Liver (tissue), 9 donors: Measurements from ENCODE around the gene GJD3. TPM values are rescaled to one million over a fixed set of nuclear protein-coding genes. Genes with fewer than 3 reads are reported as not detected.

ENCODE experiments used
- DNase-seq: peaks from one replicate; pipeline ENCODE4 v3.0.0-alpha.2; 2017; ENCODE audit warnings: low spot score
- H3K27ac ChIP-seq, 2 donors: one replicate each; pipeline ENCODE4 v1.7.0; 2013; ENCODE audit warnings: inconsistent platforms in 2 of 2, low read length in 2 of 2, control low read depth in 1 of 2, low read depth in 1 of 2, mild to moderate bottlenecking in 1 of 2
- H3K27me3 ChIP-seq, 4 donors: one replicate each; pipeline versions ENCODE4 v1.6.1 to v1.7.0; 2013; ENCODE audit warnings: low read length in 3 of 4, inconsistent platforms in 1 of 4, mild to moderate bottlenecking in 1 of 4, moderate library complexity in 1 of 4; ENCODE audit not compliant: control insufficient read depth in 4 of 4, insufficient read depth in 4 of 4
- H3K36me3 ChIP-seq, 4 donors: one replicate each; pipeline versions ENCODE4 v1.6.1 to v1.7.0; 2013; ENCODE audit warnings: low read length in 3 of 4, mild to moderate bottlenecking in 3 of 4, low read depth in 1 of 4, moderate library complexity in 1 of 4; ENCODE audit not compliant: control insufficient read depth in 4 of 4, insufficient read depth in 3 of 4
- H3K4me1 ChIP-seq, 4 donors: one replicate each; pipeline versions ENCODE4 v1.6.1 to v1.7.0; 2013; ENCODE audit warnings: low read length in 3 of 4, mild to moderate bottlenecking in 3 of 4, moderate library complexity in 1 of 4; ENCODE audit not compliant: control insufficient read depth in 4 of 4, insufficient read depth in 4 of 4
- H3K4me3 ChIP-seq, 3 donors: one replicate each; pipeline versions ENCODE4 v1.6.1 to v1.7.0; 2013; ENCODE audit warnings: low read length in 3 of 3, control low read depth in 1 of 3, low read depth in 1 of 3, mild to moderate bottlenecking in 1 of 3
- H3K9ac ChIP-seq, 2 donors: one replicate each; pipeline ENCODE4 v1.7.0; 2013; ENCODE audit warnings: low read length in 2 of 2, mild to moderate bottlenecking in 2 of 2, moderate library complexity in 2 of 2, control low read depth in 1 of 2, low read depth in 1 of 2
- H3K9me3 ChIP-seq, 4 donors: one replicate each; pipeline versions ENCODE4 v1.6.1 to v1.7.0; 2013; ENCODE audit warnings: low read length in 3 of 4; ENCODE audit not compliant: control insufficient read depth in 4 of 4
- ATF3 ChIP-seq: IDR thresholded peaks from 2 replicates; pipeline ENCODE4 v1.6.1; 2016; ENCODE audit warnings: antibody characterized with exemption
- CTCF ChIP-seq: fragments of 150-350 bp; IDR thresholded peaks from 2 replicates; pipeline ENCODE4 v1.5.1; 2017; ENCODE audit warnings: improper control_type of control experiment, low read depth, low read length; ENCODE audit not compliant: missing input control
- EGR1 ChIP-seq, 2 donors: IDR thresholded peaks; 2 replicates each; pipeline ENCODE4 v1.6.1; 2016 to 2018; ENCODE audit warnings: antibody characterized with exemption in 2 of 2, low read depth in 2 of 2
- FOXA1 ChIP-seq: IDR thresholded peaks from 2 replicates; pipeline ENCODE4 v1.6.1; 2016; ENCODE audit warnings: antibody characterized with exemption
- FOXA2 ChIP-seq: IDR thresholded peaks from 2 replicates; pipeline ENCODE4 v1.6.1; 2016; ENCODE audit warnings: antibody characterized with exemption
- GABPA ChIP-seq, 2 donors: IDR thresholded peaks in 1 of 2; conservative IDR thresholded peaks in 1 of 2; 2 replicates each; pipeline ENCODE4 v1.6.1; 2016; ENCODE audit warnings: antibody characterized with exemption in 2 of 2, mild to moderate bottlenecking in 1 of 2, moderate library complexity in 1 of 2
- HNF4G ChIP-seq: IDR thresholded peaks from 2 replicates; pipeline ENCODE4 v1.6.1; 2016; ENCODE audit warnings: antibody characterized with exemption
- JUND ChIP-seq, 2 donors: IDR thresholded peaks; 2 replicates each; pipeline ENCODE4 v1.6.1; 2016; ENCODE audit warnings: antibody characterized with exemption in 2 of 2
- MAX ChIP-seq: IDR thresholded peaks from 2 replicates; pipeline ENCODE4 v1.6.1; 2016; ENCODE audit warnings: antibody characterized with exemption
- NR2F2 ChIP-seq: IDR thresholded peaks from 2 replicates; pipeline ENCODE4 v1.6.1; 2016; ENCODE audit warnings: antibody characterized with exemption
- REST ChIP-seq: IDR thresholded peaks from 2 replicates; pipeline ENCODE4 v1.6.1; 2016; ENCODE audit warnings: antibody characterized with exemption, mild to moderate bottlenecking
- RXRA ChIP-seq, 2 donors: IDR thresholded peaks; 2 replicates each; pipeline ENCODE4 v1.6.1; 2017 to 2018; ENCODE audit warnings: antibody characterized with exemption in 2 of 2, mild to moderate bottlenecking in 1 of 2
- SP1 ChIP-seq: IDR thresholded peaks from 2 replicates; pipeline ENCODE4 v1.6.1; 2018; ENCODE audit warnings: antibody characterized with exemption, mild to moderate bottlenecking
- TAF1 ChIP-seq: conservative IDR thresholded peaks from 2 replicates; pipeline ENCODE4 v1.6.1; 2016; ENCODE audit warnings: antibody characterized with exemption, mild to moderate bottlenecking
- ZBTB33 ChIP-seq: IDR thresholded peaks from 2 replicates; pipeline ENCODE4 v1.6.1; 2016; ENCODE audit warnings: antibody characterized with exemption
- WGBS: extraction: QIAGEN DNeasy Blood & Tissue Kit; methylation state at CpG from one replicate; pipeline ENCODE4 v1.1.7; 2013; 5-methylcytosine and 5-hydroxymethylcytosine counted together
- polyA plus RNA-seq, 2 donors: library from polyadenylated mRNA; stranded (reverse) in 1 of 2; unstranded in 1 of 2; fragments of 200-250 nt in 1 of 2; fragments of >200 nt in 1 of 2; fragmentation: Nextera tagmentation in 1 of 2; extraction: Ambion mirVana in 1 of 2; gene quantifications; one replicate each; pipeline versions ENCODE4 v1.2.1 to v1.2.3, GENCODE V29; 2013 to 2015
- total RNA-seq, 2 donors: library from RNA; depleted of rRNA; stranded (reverse); fragments of >200 nt; gene quantifications; one replicate each; pipeline ENCODE4 v1.2.3, GENCODE V29; 2014
- donor health status: healthy.
- donor health status: healthy.
- donor health status: healthy.
- donor health status: healthy.
- donor health status: healthy.

The GJD3 gene
- total and polyA plus RNA-seq, 4 donors: 0.47 to 0.59 (median 0.48) TPM; not detected in 1

- TF ChIP-seq JUND (IDR thresholded peaks at IDR 0.05): peak in 1 of 2 donors; percentile 19
- no peak for TF ChIP-seq FOXA2
- TF ChIP-seq HNF4G: no peak
- no peak for TF ChIP-seq TAF1
- TF ChIP-seq ATF3: no peak
- TF ChIP-seq FOXA1: no peak
- no peak for TF ChIP-seq NR2F2
Measured at GRCh38 chr17:40316571-40317344, 47.8 kb downstream of the GJD3 start (continued).

- Histone ChIP-seq H3K4me1 (peaks cover 45 to 83% (median 74%) of the 10 kb centered on the region in 4 donors), H3K4me3 (no peak overlapping the region), H3K9ac (peak overlapping the region in 1 of 2 donors; percentile 22), H3K27me3 (no peaks in the 10 kb centered on the region), H3K9me3 (no peaks in the 10 kb centered on the region), H3K27ac (peak overlapping the region; percentile 78 to 94), H3K36me3 (no peaks in the 10 kb centered on the region)
- no peak for DNase-seq
- 66% methylated on average over 9 of the region's 9 CpGs for WGBS
- TF ChIP-seq TAF1 (no peak), HNF4G (no peak), JUND (IDR thresholded peaks at IDR 0.05) (no peak), ATF3 (no peak), SP1 (no peak), EGR1 (IDR thresholded peaks at IDR 0.05; ENCODE audit: low read depth in 2 of 2) (no peak), MAX (no peak), NR2F2 (no peak), FOXA2 (no peak), REST (no peak), ZBTB33 (no peak), FOXA1 (no peak), RXRA (IDR thresholded peaks at IDR 0.05) (no peak), GABPA (IDR thresholded peaks at IDR 0.05 in 1 of 2, conservative IDR thresholded peaks at IDR 0.05 in 1 of 2) (no peak), CTCF (no peak)
Measured at GRCh38 chr17:40315678-40316570, 48.6 kb downstream of the GJD3 start.
